Left lung (tissue), 10 donors: ENCODE data around the gene KRTCAP2. TPM values are rescaled to one million over a fixed set of nuclear protein-coding genes. Genes with fewer than 3 reads are reported as not detected.

Source experiments
- ATAC-seq: fragments of 200-7000 bp; cut with Tn5 transposase; one replicate; pipeline ENCODE4 v1.9.1; 2020; ENCODE audit warnings: moderate library complexity
- DNase-seq, 4 donors: peaks; one replicate each; pipeline ENCODE4 v3.0.0-alpha.2; 2013 to 2020
- H3K27ac ChIP-seq, 2 donors: fragments of 200-600 bp; sonication (generic) in 1 of 2; one replicate each; pipeline versions ENCODE4 v1.5.0 to v1.8.0; 2020 to 2021
- H3K27me3 ChIP-seq, 2 donors: fragments of 200-600 bp; sonication (generic) in 1 of 2; one replicate each; pipeline versions ENCODE4 v1.5.0 to v1.8.0; 2020 to 2021
- H3K36me3 ChIP-seq, 2 donors: fragments of 200-600 bp; sonication (generic) in 1 of 2; one replicate each; pipeline versions ENCODE4 v1.5.0 to v1.8.0; 2020 to 2021
- H3K4me1 ChIP-seq, 2 donors: fragments of 200-600 bp; one replicate each; pipeline ENCODE4 v1.8.0; 2021
- H3K4me3 ChIP-seq, 2 donors: fragments of 200-600 bp; sonication (generic) in 1 of 2; one replicate each; pipeline versions ENCODE4 v1.5.0 to v1.8.0; 2020 to 2021; ENCODE audit warnings: mild to moderate bottlenecking in 1 of 2
- H3K9me3 ChIP-seq, 2 donors: fragments of 200-600 bp; sonication (generic) in 1 of 2; one replicate each; pipeline versions ENCODE4 v1.5.0 to v1.8.0; 2020 to 2021
- CTCF ChIP-seq, 2 donors: fragments of 200-600 bp; sonication (generic) in 1 of 2; IDR thresholded peaks; one replicate each; pipeline versions ENCODE4 v1.5.0 to v1.8.0; 2021; ENCODE audit warnings: antibody characterized with exemption in 2 of 2
- intact Hi-C, 2 donors: fragments of 100-400 bp; cut with DNase I; formaldehyde crosslinking; loops; one replicate each; pipeline versions ENCODE4 v1.11.2 to v1.14.2; 2022
- polyA plus RNA-seq, 6 donors: library from polyadenylated mRNA; unstranded; fragments of 120-200 nt; gene quantifications; one replicate each; pipeline ENCODE4 v1.2.1, GENCODE V29; 2013; ENCODE audit not compliant: insufficient read length in 6 of 6
- total RNA-seq, 2 donors: library from RNA; stranded (reverse); fragmentation: NEBNext Ultra II Directional; extraction: Animal tissue kit (Norgen Biotek cat#: 25700); gene quantifications; one replicate each; pipeline ENCODE4 v1.2.1, GENCODE V29; 2021
- donor health status: DM: no; HTN: yes; CAD: no.
- donor health status: DM: no; HTN: no; CAD: no.

KRTCAP2 gene
- total and polyA plus RNA-seq, 8 donors, result 93.9 to 184 (median 111) TPM

GRCh38 chr1:155134880-155135414, 38.2 kb downstream of the KRTCAP2 start:
- H3K4me1 ChIP-seq, result peaks cover 29 to 73% of the 10 kb centered on the region in 2 donors
- intact Hi-C loops, result no loop called here
- ATAC-seq, result peak; percentile 78

GRCh38 chr1:155134322-155134721, 38.8 kb downstream of the KRTCAP2 start:
- H3K4me1 ChIP-seq, result peaks cover 25 to 68% of the 10 kb centered on the region in 2 donors
- peak overlapping the region; percentile 95 to 98 for H3K27ac ChIP-seq
- no peak for DNase-seq
- H3K9me3 ChIP-seq, result no peaks in the 10 kb centered on the region
- no peak for TF ChIP-seq CTCF (IDR thresholded peaks at IDR 0.05)
- peak overlapping the region in 1 of 2 donors; percentile 69 for H3K4me3 ChIP-seq
- intact Hi-C loops, result no loop called here
- peaks cover 0 to 36% of the 10 kb centered on the region in 2 donors for H3K36me3 ChIP-seq
- H3K27me3 ChIP-seq, result peaks cover 0 to 9% of the 10 kb centered on the region in 2 donors
- ATAC-seq, result no peak

More at GRCh38 chr1:155134880-155135414, 38.2 kb downstream of the KRTCAP2 start:
- peak overlapping the region; percentile 95 to 98 for H3K27ac ChIP-seq
- peaks cover 0 to 36% of the 10 kb centered on the region in 2 donors for H3K36me3 ChIP-seq
- DNase-seq, result peak; percentile 49 to 94 (median 84)
- no peak for TF ChIP-seq CTCF (IDR thresholded peaks at IDR 0.05)
- H3K4me3 ChIP-seq, result peak overlapping the region; percentile 52 to 69
- H3K9me3 ChIP-seq, result no peaks in the 10 kb centered on the region
- peaks cover 0 to 3% of the 10 kb centered on the region in 2 donors for H3K27me3 ChIP-seq

- Histone ChIP-seq H3K27me3 (peaks cover 0 to 14% of the 10 kb centered on the region in 2 donors), H3K27ac (peak overlapping the region; percentile 48 to 98), H3K36me3 (peaks cover 0 to 36% of the 10 kb centered on the region in 2 donors), H3K4me1 (peaks cover 20 to 67% of the 10 kb centered on the region in 2 donors), H3K4me3 (peak overlapping the region in 1 of 2 donors; percentile 69), H3K9me3 (no peaks in the 10 kb centered on the region)
- no peak for ATAC-seq
- DNase-seq, result no peak
- TF ChIP-seq CTCF (IDR thresholded peaks at IDR 0.05), result no peak
- intact Hi-C loops, result no loop called here
Measured at GRCh38 chr1:155133799-155134281, 39.3 kb downstream of the KRTCAP2 start.

GRCh38 chr1:155131856-155132255, 41.2 kb downstream of the KRTCAP2 start:
- ATAC-seq, result no peak
- peaks cover 0 to 36% of the 10 kb centered on the region in 2 donors for H3K36me3 ChIP-seq
- no peaks in the 10 kb centered on the region for H3K9me3 ChIP-seq
- peak overlapping the region; percentile 15 to 66 for H3K4me3 ChIP-seq
- TF ChIP-seq CTCF (IDR thresholded peaks at IDR 0.05), result no peak
- H3K4me1 ChIP-seq, result peaks cover 27 to 67% of the 10 kb centered on the region in 2 donors
- peak overlapping the region; percentile 46 to 51 for H3K27ac ChIP-seq
- intact Hi-C loops, result no loop called here
- peaks cover 0 to 34% of the 10 kb centered on the region in 2 donors for H3K27me3 ChIP-seq
- DNase-seq, result no peak

GRCh38 chr1:155131285-155131684, 41.8 kb downstream of the KRTCAP2 start:
- ATAC-seq, result no peak
- Histone ChIP-seq H3K36me3 (peaks cover 0 to 36% of the 10 kb centered on the region in 2 donors), H3K4me3 (peak overlapping the region; percentile 15 to 66), H3K27me3 (peaks cover 0 to 40% of the 10 kb centered on the region in 2 donors), H3K27ac (peak overlapping the region; percentile 46 to 51), H3K9me3 (no peaks in the 10 kb centered on the region), H3K4me1 (peaks cover 26 to 69% of the 10 kb centered on the region in 2 donors)
- no peak for DNase-seq
- no peak for TF ChIP-seq CTCF (IDR thresholded peaks at IDR 0.05)
- intact Hi-C loops, result no loop called here
